GM13976 (cell line): ENCODE data around the gene ADCY2.

Experiments used
- DNase-seq: peaks from one replicate; pipeline ENCODE4 v3.0.0; 2012; ENCODE audit warnings: low spot score
- CTCF ChIP-seq: IDR thresholded peaks from 2 replicates; pipeline ENCODE4 v1.5.1; 2012; ENCODE audit warnings: borderline replicate concordance, mild to moderate bottlenecking; ENCODE audit not compliant: insufficient read depth; ENCODE audit errors: extremely low read depth, missing control alignments, control extremely low read depth
- in situ Hi-C: fragments of 300-500 bp; cut with MboI; formaldehyde crosslinking; loops from one replicate; pipeline ENCODE4 v1.12.0; 2022; ENCODE audit warnings: low sequenced_read_pairs, mixed read lengths, inconsistent platforms; ENCODE audit not compliant: unreplicated experiment

The ADCY2 gene

GRCh38 chr5:7834982-7835381 is 439.0 kb downstream of the ADCY2 start:
- in situ Hi-C loops: no loop called here
- no peak for TF ChIP-seq CTCF
- no peak for DNase-seq

- no peak for TF ChIP-seq CTCF
- DNase-seq: no peak
- in situ Hi-C loops: no loop called here
Observed at GRCh38 chr5:7837403-7837802, 441.5 kb downstream of the ADCY2 start.

GRCh38 chr5:7842531-7842930 is 446.6 kb downstream of the ADCY2 start:
- in situ Hi-C loops: no loop called here
- no peak for TF ChIP-seq CTCF

GRCh38 chr5:7844901-7845300 is 449.0 kb downstream of the ADCY2 start:
- TF ChIP-seq CTCF: no peak
- in situ Hi-C loops: no loop called here
- no peak for DNase-seq

More at GRCh38 chr5:7842531-7842930, 446.6 kb downstream of the ADCY2 start:
- no peak for DNase-seq

GRCh38 chr5:7845557-7845956 is 449.6 kb downstream of the ADCY2 start:
- no peak for TF ChIP-seq CTCF
- in situ Hi-C loops: no loop called here

GRCh38 chr5:7846327-7846726 is 450.4 kb downstream of the ADCY2 start:
- in situ Hi-C loops: no loop called here
- TF ChIP-seq CTCF: no peak
- no peak for DNase-seq

More at GRCh38 chr5:7845557-7845956, 449.6 kb downstream of the ADCY2 start:
- no peak for DNase-seq

GRCh38 chr5:7848296-7848695 is 452.4 kb downstream of the ADCY2 start:
- in situ Hi-C loops: no loop called here
- no peak for DNase-seq
- TF ChIP-seq CTCF: no peak
